HL-60/S4 (cell line): ENCODE data around the gene HOXC9.

ENCODE experiments used
- in situ Hi-C: fragments of 300-500 bp; cut with MboI; formaldehyde crosslinking; loops from 2 replicates; pipeline ENCODE4 v1.14.3; 2022; ENCODE audit warnings: low sequenced_read_pairs

The HOXC9 gene

GRCh38 chr12:54048406-54049093, 48.6 kb downstream of the HOXC9 start:
- in situ Hi-C loops = no loop called here

- in situ Hi-C loops = no loop called here
These were observed 49.1 kb downstream of the HOXC9 start for GRCh38 chr12:54049108-54049507.

DNA sequence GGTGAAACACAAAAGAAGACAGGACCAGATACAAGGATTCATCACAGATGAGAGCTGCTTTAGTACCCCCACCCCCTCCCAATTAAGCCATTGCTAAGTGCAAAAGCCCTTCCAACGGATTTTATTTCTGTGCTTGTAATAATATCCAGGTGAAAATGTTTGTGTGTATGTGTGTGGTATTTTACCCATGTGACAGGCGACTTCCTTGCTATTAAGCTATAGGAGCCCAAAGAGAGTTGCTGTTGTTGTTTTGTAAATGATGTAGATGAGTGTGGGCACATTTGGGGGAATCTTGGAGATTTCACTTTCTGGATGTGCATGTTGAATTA, 50.5 kb downstream of the HOXC9 start:
- in situ Hi-C loops = no loop called here

DNA sequence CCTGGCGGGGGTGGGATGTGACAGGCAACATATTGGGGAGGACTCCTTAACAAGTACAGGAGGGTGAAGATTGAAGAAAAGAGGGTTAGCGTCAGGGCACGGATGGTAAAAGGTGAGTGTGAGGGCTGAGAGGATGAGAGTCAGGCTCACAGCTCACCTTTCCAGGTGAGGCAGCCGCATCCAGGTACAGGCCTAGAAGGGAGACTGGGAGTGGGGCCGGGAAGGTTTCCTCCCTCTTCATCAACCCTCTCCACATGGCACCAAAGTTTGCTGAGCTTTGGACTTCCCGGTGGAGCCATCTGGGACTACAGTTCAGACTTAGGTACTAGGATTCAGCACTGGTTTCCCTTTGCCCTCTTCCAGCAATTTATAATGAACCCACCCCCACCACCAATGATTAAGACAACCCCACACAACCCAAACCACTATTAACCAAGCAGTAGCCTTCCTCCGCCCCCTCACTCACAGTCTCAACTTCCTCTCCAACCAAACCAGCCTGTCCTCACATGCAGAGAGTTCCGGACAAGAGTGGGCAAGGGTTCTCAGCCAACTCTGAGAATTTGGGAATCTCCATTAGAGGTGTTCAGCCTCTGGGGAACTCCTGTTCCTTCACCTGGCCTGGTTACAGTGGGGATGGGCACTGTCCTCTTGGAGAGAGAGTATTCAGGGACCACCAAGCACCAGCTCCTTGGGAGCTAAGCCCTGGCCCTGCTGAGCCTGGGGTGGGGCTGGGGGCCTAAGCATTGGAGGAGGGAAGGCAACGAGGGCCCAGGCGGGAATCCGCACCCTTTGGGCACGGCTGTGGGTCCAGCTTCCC, 51.3 kb downstream of the HOXC9 start:
- in situ Hi-C loops = no loop called here

DNA sequence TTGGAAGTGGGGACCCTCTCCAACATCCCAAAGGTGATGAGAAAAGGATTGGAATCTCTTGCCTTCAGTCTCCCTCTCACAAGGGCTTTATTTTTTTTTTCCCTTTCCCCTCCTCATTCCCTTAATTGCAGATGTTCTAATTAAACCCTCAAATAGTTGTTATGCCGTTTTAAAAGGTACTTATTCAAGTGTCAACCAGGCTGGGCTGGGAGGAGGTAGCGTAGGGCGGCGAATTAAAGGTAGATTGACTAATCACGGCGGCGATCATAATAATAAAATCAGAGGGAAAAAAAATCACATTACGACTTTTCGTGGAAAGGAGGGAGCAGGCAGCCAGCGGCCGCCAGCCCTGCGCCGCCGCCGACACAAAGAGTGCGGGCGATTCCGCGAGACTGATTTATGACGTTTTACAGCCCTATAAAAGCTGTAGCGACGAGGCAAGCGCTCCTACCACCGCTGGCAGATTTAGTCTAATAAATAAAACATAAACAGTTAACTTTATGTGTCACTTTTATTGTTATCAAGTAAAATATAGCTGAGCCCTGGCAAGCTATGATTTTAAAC, 52.0 kb downstream of the HOXC9 start:
- in situ Hi-C loops = no loop called here

GRCh38 chr12:54052438-54053002, 52.6 kb downstream of the HOXC9 start:
- in situ Hi-C loops = no loop called here
